GM19468 (cell line): ENCODE results near the gene CILP.
"Not testable (repeated sequence)": the region's sequence is repeated elsewhere in the genome, so short reads cannot be mapped to it uniquely, and the experiment has no call there.

Source experiments
- ATAC-seq: cut with Tn5 transposase; IDR thresholded peaks from one replicate; pipeline ENCODE4 v1.9.1; 2021; ENCODE audit warnings: mild to moderate bottlenecking, moderate library complexity, moderate number of reproducible peaks; ENCODE audit not compliant: unreplicated experiment; ENCODE audit errors: extremely low read depth

CILP gene, protein sequence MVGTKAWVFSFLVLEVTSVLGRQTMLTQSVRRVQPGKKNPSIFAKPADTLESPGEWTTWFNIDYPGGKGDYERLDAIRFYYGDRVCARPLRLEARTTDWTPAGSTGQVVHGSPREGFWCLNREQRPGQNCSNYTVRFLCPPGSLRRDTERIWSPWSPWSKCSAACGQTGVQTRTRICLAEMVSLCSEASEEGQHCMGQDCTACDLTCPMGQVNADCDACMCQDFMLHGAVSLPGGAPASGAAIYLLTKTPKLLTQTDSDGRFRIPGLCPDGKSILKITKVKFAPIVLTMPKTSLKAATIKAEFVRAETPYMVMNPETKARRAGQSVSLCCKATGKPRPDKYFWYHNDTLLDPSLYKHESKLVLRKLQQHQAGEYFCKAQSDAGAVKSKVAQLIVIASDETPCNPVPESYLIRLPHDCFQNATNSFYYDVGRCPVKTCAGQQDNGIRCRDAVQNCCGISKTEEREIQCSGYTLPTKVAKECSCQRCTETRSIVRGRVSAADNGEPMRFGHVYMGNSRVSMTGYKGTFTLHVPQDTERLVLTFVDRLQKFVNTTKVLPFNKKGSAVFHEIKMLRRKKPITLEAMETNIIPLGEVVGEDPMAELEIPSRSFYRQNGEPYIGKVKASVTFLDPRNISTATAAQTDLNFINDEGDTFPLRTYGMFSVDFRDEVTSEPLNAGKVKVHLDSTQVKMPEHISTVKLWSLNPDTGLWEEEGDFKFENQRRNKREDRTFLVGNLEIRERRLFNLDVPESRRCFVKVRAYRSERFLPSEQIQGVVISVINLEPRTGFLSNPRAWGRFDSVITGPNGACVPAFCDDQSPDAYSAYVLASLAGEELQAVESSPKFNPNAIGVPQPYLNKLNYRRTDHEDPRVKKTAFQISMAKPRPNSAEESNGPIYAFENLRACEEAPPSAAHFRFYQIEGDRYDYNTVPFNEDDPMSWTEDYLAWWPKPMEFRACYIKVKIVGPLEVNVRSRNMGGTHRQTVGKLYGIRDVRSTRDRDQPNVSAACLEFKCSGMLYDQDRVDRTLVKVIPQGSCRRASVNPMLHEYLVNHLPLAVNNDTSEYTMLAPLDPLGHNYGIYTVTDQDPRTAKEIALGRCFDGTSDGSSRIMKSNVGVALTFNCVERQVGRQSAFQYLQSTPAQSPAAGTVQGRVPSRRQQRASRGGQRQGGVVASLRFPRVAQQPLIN

DNA sequence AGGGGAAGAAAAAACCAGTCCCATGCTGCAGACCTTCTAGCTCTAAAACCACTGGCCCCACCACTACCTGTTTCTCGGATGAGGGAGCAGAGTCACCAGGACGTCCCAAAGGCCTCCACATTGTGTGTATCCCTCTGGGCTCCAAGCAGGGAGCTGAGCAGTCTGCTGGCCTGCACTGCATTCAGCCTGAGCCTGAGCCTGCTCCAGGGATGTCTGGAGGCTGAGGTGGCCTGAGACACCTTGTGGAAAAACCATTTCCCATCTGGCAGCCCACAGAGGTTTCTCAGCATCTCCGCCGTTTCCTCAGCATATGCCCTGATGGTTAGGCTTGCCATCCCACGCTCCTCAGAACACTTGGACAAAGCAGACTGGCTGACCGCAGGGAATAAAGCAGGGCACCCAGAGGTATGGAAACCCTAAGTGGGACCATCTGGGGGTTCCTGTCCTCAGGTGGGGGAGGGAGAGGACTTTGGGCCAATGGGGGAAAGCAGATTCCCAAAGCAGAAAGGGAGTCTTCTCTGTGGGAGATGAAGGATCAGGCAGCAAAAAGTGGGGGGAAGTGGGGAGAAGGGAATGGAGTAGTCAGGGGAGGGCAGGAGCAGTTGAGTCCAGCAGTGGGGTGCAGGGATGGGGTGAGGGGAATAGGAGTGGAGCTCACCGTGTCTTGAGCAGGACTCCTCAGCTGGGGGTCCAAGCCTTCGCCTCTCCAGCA, at the start of gene CILP:
TSS of gene CILP (minus strand) at position 704 of the 712 bp plus-strand sequence. CDS start 1,718 bp downstream, outside the sequence.
- no peak for ATAC-seq

DNA sequence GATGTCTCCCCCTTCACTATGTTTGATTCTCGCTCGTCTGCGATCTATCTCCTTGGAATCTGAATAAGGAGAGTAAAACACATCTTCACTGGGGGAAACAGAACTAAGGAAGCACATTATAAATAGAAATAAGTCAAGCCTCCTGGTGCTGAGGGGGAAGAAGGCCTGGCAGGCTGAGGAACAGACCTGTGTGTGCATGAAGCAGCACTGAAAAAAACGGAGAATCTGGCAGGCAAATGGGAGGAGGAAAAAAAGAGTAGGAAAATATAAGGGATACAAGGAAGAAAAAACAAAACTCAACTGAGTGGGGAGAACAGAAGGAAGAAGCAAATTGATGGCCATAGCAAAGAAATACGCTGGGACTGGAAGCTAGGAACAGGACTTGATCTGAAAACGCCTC, 49.7 kb upstream of the CILP start:
- ATAC-seq, result no peak

DNA sequence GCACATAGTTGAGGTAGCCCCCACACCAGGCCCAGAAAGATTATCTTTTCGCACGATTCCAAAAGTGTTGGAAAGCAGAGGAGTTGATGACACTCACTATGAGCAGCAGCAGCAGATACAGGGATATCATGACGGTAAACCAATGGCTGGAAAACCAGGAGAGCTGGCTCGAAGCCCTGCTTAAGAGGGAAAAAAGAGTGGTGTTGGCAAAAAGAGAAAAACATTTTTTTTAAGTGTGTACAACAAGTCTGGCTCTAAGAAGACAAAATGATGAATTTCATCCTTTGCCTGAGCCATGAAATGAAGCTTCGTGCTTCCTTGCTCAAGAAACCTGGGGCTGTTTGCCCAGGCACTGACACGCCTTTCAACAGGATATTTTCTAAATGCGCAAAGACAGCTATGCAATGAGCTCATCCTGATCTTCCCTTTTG, 48.1 kb upstream of the CILP start:
- no peak for ATAC-seq

DNA sequence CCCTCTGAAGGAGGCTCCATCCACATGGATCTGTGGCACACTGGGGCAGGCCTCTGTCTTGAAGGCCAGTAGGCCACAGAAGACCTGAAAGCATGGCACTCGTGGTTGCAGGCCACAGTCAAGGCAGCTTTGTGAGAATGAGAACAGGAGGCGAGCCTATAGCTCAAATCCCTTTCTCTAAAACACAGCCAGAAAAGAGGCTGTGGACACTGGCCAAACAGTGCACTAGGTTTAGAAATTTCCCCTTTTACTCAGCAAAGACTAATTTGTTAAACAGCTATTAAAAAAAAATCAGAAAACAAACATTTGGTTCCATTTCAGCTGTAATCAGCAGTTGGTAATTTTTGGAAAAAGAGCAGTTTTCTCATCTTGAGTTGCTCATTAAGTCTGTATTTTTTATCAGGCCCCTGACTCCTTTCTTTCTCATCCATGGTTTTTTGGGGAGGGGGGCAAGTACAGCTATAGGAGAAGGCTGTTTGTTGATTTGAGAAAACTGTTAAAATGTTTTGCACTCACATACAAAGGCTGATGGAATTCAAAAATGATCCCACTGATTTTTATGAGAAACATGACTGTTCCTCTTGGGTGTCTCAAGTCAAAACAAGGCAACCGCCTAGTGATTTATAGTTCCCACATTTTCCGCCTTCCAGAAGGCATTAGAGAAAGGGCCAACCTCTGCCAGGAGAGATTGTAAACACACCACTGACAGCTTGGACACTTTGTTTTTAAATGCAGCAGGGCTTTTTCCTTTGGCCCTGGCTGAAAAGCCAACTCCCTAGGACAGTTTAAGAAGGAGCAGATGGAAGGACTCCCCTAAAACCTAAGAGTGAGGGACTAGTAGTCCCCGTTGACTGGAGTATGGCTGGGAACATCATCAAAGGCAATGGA, 47.3 kb upstream of the CILP start:
- ATAC-seq, result no peak

- no peak for ATAC-seq
Measured at GRCh38 chr15:65255486-65256140, 44.3 kb upstream of the CILP start.

- ATAC-seq, result no peak
Measured at GRCh38 chr15:65254758-65255157, 43.5 kb upstream of the CILP start.

- ATAC-seq, result no peak
Measured at GRCh38 chr15:65254356-65254755, 43.1 kb upstream of the CILP start.

- no peak for ATAC-seq
Measured at GRCh38 chr15:65249641-65250040, 38.4 kb upstream of the CILP start.

GRCh38 chr15:65248511-65249255, 37.4 kb upstream of the CILP start:
- no peak for ATAC-seq

- no peak for ATAC-seq
Measured at GRCh38 chr15:65246939-65247338, 35.7 kb upstream of the CILP start.

DNA sequence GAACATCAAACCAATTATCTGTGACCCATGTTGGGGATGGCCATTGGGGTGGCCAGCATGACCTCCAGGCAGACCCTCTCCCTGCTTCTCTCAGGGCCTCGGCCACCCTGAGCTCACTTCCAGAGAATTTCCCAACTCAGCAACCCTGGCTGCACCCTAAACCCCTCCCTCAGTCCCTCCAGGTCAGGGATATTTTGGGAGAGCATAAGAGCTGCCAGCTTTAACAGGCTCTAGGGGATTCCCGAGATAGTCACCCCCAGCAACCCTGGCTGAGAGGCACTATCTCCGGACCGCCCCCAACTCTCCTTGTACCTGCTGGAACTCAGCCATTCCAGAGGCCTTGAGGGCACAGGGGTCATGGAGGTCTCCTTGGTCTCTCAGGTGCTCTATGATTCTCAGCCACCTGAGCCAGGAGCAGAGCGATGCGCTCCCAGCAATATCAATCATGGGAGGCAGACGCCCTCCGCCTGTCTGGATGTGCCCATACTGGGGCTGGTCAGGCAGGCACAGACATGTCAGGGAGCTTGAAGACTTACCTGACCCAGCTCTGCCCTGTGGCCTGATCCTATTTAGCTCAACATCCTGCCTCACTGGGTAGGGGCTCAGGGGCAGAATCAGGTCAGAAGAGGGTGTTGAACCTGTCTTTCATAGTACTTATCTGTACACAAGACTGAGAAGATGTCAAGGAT, 34.9 kb upstream of the CILP start:
- ATAC-seq, result no peak

DNA sequence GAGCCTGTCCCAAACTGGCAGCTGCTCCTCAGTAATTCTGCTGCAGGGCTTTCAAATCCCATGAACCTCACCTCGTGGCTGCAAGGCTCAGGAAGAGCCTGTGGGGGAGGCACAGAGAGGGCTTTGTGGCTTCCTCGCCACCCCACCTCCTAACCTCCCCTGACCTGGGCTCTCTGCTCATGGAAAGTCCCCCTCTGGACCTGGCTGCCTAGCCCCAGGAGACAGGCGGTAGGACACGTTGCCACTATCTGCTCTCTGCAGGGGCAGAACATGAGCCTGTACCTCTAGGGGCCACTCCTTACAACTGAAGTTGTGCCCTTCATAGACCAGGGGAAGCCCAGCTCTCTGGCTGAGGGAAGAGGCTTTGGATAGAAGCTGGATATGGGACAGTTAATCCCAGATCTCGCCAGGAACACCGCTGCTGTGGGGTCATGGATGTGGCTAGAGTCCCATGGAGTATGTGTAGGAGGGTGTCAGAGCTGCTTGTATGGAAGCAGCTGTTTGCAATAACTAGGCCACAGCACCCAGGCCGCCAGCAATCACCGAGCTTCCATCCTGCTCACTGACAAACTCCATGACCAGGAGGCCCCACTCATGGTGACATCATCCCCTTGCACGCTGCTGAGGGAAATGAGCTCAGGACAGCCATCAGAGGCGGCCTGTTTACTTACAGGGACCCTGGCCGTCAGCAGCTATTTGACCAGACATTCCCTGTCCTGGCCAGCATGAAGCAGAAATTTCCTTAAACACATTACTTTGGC, 34.0 kb upstream of the CILP start:
- ATAC-seq, result no peak

DNA sequence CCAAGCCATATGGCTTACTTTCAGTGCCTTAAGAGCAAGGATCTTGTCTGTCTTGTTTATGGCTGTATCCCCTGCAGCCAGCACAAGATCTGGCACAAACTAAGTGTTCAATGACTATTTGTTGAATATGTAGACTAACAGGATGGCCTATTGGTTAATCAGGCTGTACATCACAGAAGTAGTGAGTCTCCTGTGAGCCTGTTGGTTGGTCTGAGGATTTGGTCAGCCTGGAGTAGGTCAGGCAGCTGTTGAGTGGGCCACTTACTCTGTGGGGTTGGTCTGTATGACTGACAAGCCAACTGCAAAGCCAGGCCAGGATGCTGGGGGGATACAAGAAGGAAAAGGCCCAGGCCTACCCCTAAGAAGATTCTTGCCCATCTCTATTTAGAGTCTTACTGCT, 33.4 kb upstream of the CILP start:
- ATAC-seq, result no peak

DNA sequence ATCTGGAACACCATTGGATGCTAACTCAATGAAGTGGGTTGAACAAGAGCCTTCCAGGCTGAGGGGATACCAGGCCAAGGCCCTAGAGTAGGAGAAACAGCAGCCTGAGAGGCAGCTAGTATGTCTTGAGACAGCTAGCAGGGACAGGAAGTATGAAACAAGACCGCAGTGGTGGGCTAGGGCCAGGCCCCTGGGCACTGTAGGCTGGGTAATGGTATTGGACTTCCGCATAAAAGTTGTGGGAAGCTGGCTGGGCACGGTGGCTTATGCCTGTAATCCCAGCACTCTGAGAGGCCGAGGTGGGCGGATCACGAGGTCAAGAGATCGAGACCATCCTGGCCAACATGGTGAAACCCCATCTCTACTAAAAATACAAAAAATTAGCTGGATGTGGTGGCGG, 25.2 kb upstream of the CILP start:
- not testable (repeated sequence) for ATAC-seq

DNA sequence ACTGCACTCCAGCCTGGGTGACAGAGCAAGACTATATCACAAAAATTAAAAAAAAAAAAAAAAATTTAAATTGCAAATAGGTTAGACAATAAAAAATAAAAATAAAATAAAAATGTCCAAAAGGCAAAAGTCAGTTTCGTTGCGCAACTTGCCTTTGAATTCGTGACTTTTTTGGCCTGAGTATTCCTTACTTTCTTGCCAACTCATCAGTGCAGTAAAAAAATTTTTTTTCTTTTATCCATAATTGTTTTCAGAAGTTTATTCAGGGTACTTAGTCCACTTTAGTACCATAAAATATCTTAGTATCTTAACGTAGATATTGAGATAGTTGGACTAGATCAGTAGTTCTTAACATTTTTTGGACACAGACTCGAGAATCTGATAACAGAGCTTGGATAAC, 22.4 kb upstream of the CILP start:
- ATAC-seq, result no peak

- ATAC-seq, result no peak
Measured at GRCh38 chr15:65232520-65232919, 21.2 kb upstream of the CILP start.

DNA sequence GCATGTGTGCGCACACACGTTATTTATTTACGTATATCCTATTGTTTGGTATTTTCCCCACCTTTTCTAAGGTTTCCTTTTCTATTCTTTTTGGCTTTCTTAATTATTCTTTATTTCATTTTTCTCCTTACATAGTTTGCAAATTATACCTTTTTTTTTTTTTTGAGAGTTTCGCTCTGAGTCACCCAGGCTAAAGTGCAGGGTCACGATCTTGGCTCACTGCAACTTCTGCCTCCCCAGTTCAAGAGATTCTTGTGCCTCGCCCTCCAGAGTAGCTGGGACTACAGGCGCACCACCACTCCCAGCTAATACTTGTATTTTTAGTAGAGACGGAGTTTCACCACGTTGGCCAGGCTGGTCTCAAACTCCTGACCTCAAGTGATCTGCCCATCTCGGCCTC, 20.0 kb upstream of the CILP start:
- no peak for ATAC-seq
